ENCODE measurements around the gene POTEG.
"Not testable (repeated sequence)": the region's sequence is repeated elsewhere in the genome, so short reads cannot be mapped to it uniquely, and the experiment has no call there.

The POTEG gene

DNA sequence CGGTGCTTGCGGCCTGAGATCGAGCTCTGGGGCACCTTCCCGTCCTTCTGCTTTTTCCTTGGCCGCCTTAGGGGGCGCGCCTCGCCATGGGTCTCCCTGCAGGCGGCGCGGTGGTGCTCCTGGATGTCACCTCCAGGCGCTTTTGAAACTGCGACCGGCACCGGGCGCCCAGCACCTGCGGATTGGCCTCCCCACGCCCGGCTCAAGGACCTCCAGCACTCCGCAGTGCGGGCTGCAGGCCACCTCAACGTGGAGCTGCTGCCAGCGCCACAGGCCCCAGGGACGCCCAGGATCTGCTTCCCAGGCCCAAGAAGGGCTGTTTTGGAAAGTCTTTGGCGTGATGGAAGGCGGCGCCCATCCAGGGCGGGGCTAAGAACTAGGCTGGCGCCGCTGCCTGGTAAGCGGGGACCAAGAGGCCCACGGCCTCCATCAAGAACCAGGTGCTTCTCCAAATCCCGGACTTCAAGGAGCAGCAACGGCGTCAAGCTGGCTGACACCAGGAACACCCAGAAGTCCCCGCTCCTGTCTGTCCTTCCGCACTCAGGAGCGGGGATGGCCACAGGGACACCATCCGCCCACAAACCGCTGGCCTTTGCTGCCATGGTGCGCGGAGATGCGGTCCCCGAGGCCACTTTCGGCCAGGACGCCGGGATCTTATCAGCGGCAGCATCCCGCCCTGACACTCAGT is 61.2 kb downstream of the POTEG start:
- DNase-seq = not testable (repeated sequence)

GRCh38 chr14:19371767-19372166 is 62.4 kb downstream of the POTEG start:
- not testable (repeated sequence) for DNase-seq

GRCh38 chr14:19362803-19363202 is 71.3 kb downstream of the POTEG start:
- DNase-seq = not testable (repeated sequence)

- not testable (repeated sequence) for DNase-seq
Measured at GRCh38 chr14:19362323-19362722, 71.8 kb downstream of the POTEG start.

- DNase-seq = not testable (repeated sequence)
Measured at GRCh38 chr14:19361636-19362253, 72.4 kb downstream of the POTEG start.

DNA sequence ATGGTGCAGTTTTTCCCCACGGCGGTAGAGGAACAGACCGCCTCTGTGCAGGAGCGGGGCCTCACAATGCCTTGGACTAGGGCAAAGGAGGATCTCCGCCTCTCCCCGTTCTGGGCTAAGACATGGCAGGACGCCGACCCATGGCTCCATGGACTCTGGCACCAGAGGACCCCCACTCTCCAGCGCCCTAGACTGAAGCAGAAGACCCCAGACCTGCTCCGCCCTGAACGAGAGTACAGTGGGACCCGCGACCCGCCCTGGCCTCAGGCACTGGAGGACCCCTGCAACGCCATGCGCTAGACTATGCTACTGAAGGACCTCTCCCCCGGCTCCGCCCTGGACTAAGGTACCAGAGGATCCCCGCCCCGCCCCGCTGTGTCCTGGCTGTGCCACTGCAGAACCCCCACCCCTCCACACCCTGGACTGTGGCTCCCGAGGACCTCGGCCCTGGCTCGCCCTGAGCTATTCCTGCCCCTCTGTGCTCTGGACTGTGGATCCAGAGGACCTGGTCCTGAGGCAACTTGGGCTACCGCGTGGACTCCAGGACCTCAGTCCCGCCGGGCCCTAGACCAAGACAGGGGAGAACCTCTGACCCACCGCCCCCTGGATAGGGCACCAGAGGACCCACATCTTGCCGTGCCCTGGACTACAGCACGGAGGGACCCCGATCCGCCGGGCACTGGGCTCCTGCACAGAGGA is 73.1 kb downstream of the POTEG start:
- DNase-seq = not testable (repeated sequence)
